ENCODE results near the gene RBM4. TPM values are rescaled to one million over a fixed set of nuclear protein-coding genes. Genes with fewer than 3 reads are reported as not detected.

The RBM4 gene
- total RNA-seq: 100 and 119 TPM in 2 replicates

GRCh38 chr11:66638177-66639065 is at the start of gene RBM4:
TSS of gene RBM4 (plus strand) at chr11:66638703. CDS start at chr11:66639712, 1,009 bp downstream.

GRCh38 chr11:66592457-66593302 is 45.8 kb upstream of the RBM4 start, which contains the start of the genes CCDC87 and CCS:
TSS of gene CCDC87 (minus strand) at chr11:66593063. CDS start at chr11:66593015, 48 bp downstream.
TSS of gene CCS (plus strand) at chr11:66593185. CDS start at chr11:66593262, 77 bp downstream.

DNA sequence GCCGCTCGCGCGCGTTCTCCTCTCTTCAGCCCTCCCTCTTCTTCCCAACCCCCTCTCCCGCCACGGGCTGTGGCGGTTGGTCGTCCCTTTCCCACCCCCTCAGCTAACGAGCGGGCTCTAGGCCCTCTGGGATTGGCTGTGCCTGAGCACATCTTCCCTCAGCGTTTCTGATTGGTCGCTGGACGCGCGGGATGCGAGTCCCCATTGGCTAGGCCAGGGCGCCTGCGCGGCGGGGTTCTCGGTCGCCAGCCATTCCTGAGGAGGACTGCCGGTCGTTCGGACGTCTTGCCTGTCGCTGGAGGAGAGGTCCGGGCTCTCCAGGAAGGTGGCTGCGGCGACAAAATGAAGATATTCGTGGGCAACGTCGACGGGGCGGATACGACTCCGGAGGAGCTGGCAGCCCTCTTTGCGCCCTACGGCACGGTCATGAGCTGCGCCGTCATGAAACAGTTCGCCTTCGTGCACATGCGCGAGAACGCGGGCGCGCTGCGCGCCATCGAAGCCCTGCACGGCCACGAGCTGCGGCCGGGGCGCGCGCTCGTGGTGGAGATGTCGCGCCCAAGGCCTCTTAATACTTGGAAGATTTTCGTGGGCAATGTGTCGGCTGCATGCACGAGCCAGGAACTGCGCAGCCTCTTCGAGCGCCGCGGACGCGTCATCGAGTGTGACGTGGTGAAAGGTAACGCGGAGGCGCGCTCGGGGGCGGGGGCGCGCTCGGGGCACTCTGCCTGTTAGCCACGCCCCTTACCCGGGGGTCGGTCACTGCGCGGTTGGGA is 21.9 kb upstream of the RBM4 start, which contains the start of gene RBM14:
TSS of gene RBM14 (plus strand) at position 252 of the 776 bp plus-strand sequence. CDS start at position 343, 91 bp downstream.

DNA sequence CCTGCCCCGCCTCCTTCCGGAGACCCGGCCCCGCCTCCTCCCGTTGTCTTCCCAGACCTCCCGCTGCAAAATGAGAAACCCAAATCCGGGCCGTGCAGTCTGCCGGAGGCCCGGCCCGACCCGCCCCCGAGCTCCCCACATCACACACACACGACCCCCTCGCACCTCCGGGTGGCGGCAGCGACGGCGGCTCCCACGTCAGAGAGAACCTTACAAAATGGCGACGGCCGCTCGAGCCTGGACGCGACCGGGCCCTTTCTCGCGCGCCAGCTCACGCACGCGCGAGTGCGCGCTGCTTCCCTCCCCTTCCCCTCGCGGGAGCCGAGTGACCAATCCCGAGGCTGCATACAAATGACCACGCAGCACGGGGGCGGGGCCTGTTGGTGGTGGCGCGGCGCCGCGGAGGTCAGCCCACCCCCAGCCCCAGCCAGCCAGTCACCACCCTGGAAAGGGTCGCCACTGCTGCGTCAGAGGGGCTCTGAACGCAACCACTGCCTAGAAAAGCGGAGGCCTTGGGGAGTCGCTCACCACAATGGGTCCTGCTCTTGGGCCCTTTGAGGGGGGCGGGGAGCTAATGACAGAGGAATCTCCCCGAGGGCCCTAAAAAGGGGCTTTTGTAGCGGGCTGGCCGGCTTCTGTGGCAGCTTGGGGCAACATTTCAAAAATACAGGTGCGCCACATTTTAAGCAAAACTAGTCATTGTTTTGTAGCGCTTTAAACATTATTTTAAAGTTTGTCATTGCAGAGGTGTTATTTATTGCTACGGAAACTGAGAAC is 39.3 kb downstream of the RBM4 start, which contains the start of gene RBM4B:
TSS of gene RBM4B (minus strand) at position 289 of the 777 bp plus-strand sequence. CDS start 808 bp downstream, outside the sequence.

Other genes with a start within 250 kb of the RBM4 start
- not detected in 2 replicates for gene NPAS4, start 217.7 kb upstream of the RBM4 start, total RNA-seq
- gene MRPL11, start 199.9 kb upstream of the RBM4 start, total RNA-seq: 40.4 and 41.0 TPM in 2 replicates
- gene PELI3, start 171.8 kb upstream of the RBM4 start, total RNA-seq: 16.1 and 22.7 TPM in 2 replicates
- gene DPP3, start 158.3 kb upstream of the RBM4 start, total RNA-seq: 37.3 and 48.8 TPM in 2 replicates
- gene BBS1, start 128.1 kb upstream of the RBM4 start, total RNA-seq: 19.1 and 27.7 TPM in 2 replicates
- gene ZDHHC24, start 92.7 kb upstream of the RBM4 start, total RNA-seq: 11.0 and 13.0 TPM in 2 replicates
- gene ACTN3, start 91.8 kb upstream of the RBM4 start, total RNA-seq: 0.14 and 0.18 TPM in 2 replicates
- gene CTSF, start 70.1 kb upstream of the RBM4 start, total RNA-seq: 15.9 and 21.3 TPM in 2 replicates
- gene CCDC87, start 45.6 kb upstream of the RBM4 start, total RNA-seq: 0.14 and 0.28 TPM in 2 replicates
- gene CCS, start 45.5 kb upstream of the RBM4 start, total RNA-seq: 51.1 and 60.2 TPM in 2 replicates
- gene RBM14, start 22.1 kb upstream of the RBM4 start, total RNA-seq: 16.2 and 20.1 TPM in 2 replicates
- 22.6 and 28.7 TPM in 2 replicates for gene RBM4B, start 39.2 kb downstream of the RBM4 start, total RNA-seq
- gene SPTBN2, start 90.5 kb downstream of the RBM4 start, total RNA-seq: 0.43 and 1.1 TPM in 2 replicates
- gene RCE1, start 204.7 kb downstream of the RBM4 start, total RNA-seq: 9.5 and 13.2 TPM in 2 replicates
- gene LRFN4, start 218.4 kb downstream of the RBM4 start, total RNA-seq: 6.5 and 10.7 TPM in 2 replicates